ENCODE results near the gene DOHH.

GRCh38 chr19:3457528-3458228, 42.8 kb downstream of the DOHH start:
- TF ChIP-seq CTCF (IDR thresholded peaks at IDR 0.05; ENCODE audit: low read length) (no peak), EZH2 (IDR thresholded peaks at IDR 0.05; ENCODE audit: borderline replicate concordance, low read length) (no peak)
